Endometrium (tissue), 2 donors: ENCODE results near the gene ANKRD10.

Experiments
- FAIRE-seq: peaks from 2 replicates; lab custom pipeline; 2012; peaks lifted over from hg19 to GRCh38; lab: Jason Lieb, UNC
- donor health status: control.
- donor health status: control.

The ANKRD10 gene

GRCh38 chr13:110944968-110945927 lies 30.4 kb upstream of the ANKRD10 start:
- no peak for FAIRE-seq

DNA sequence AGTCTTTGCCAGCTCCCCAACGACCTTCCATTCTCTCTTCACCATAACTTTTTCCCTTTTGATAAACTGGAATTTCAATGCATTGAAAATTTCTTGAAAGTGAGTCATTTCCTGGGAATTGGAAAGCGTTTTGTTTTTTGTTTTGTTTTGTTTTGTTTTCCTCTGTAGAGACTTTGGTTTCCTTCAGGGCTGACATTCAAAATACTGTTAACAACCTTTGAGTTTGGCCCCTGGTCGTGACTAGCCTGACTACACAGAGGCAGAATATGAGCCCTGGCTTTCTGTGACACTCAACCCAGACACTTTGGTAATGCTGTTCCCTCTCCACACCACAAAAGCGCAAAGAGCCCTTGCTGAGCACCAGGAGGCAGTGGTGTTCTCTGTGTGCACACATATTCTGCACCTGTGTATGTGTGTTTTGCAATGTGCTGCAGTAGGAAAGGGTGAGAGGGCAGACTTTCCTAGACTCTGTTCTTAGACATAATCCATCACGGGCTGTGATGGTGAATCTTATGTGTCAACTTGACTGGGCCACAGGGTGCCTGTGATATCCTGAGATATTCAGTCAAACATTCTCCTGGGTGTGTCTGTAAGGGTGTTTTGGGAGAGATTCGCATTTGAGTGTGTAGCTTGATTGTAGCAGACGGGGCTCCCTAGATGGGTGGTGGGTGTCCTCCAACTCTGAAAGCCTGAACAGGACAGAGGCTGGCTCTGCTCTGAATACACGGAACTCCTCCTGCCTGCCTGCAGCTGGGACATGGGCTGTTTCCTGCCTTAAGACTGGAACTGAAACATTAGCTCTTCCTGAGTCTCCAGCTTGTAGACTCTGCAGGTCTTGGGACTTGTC lies 29.5 kb upstream of the ANKRD10 start:
- peak; percentile 90 for FAIRE-seq

DNA sequence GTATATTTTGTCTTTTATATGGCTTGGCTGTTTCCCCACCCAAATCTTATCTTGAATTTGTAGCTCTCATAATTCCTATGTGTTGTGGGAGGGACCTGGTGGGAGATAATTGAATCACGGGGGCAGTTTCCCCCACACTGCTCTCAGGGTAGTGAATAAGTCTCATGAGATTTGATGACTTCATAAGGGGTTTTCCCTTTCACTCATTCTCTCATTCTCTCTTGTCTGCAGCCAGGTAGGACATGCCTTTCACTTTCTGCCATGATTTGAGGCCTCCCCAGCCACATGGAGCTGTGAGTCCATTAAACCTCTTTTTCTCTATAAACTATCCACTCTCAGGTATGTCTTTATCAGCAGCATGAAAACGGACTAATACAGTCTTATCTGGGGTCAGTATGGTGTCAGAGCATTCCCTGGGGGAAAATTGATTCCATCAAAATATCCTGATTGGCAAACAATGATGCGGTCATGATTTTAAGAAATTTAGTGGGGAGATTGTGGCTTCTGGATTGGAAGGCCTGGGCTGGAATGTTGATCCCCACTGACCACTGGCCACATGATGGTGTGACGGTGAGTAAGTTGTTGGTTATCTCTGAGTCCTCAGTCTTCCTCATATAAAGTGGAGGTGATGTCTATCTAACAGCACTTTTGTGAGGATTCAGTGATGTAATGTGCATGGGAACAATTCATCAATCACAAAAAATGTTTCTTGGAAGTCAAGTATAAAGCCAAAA lies 27.5 kb upstream of the ANKRD10 start:
- FAIRE-seq, result no peak

DNA sequence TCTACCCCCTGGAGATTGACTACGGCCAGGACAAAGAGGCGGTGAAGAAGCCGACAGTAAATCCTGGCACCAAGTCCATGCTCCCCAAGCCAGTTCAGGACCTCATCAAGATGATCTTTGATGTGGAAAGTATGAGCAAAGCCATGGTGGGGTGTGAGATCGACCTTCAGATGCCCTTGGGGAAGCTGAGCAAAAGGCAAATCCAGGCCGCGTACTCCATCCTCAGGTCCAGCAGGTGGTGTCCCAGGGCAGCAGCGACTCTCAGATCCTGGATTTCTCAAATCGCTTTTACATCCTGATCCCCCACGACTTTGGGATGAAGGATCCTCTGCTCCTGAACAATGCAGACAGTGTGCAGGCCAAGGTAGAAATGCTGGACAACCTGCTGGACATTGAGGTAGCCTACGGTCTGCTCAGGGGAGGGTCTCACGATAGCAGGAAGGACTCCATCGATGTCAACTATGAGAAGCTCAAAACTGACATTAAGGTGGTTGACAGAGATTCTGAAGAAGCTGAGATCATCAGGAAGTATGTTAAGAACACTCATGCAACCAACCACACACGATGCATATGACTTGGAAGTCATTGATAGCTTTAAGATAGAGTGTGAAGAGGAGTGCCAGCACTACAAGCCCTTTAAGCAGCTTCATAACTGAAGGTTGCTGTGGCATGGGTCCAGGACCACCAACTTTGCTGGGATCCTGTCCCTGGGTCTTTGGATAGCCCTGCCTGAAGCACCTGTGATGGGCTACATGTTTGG lies 24.0 kb upstream of the ANKRD10 start:
- FAIRE-seq, result no peak

DNA sequence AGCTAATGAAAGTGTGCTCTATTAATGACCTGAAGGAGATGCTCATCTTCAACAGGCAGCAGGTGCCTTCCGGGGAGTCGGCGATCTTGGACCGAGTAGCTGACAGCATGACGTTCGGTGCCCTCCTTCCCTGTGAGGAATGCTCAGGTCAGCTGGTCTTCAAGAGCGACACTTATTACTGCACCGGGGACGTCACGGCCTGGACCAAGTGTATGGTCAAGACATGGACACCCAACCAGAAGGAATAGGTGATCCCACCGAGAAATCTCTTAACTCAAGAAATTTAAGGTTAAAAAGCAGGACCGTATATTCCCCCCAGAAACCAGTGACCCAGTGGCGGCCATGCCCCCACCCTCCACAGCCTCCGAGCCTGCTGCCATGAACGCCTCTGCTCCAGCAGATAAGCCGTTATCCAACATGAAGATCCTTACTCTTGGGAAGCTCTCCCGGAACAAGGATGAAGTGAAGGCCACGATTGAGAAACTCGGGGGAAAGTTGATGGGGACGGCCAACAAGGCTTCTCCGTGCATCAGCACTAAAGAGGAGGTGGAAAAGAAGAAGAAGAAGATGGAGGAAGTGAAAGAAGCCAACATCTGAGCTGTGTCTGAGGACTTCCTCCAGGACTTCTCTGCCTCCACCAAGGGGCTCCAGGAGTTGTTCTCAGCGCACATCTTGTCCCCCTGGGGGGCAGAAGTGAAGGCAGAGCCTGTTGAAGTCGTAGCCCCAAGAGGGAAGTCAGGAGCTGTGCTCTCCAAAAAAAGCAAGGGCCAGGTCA lies 22.8 kb upstream of the ANKRD10 start:
- no peak for FAIRE-seq

DNA sequence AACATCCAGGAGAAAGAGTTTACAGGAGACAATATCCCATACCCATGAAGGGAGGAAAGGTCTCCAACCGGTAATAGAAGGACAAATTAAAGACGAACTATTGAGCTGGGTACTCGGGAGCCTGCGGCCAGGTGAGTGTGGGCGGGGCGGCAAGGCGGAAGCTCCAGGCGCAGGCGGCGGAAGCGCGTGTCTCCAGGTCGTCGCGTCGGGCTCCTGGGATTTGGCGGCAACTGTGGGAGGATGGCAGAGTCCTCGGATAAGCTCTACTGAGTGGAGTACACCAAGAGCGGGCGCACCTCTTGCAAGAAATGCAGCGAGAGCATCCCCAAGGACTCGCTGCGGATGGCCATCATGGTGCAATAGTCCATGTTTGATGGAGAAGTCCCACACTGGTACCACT lies 21.6 kb upstream of the ANKRD10 start:
- FAIRE-seq, result no peak

GRCh38 chr13:110932588-110932987 lies 17.7 kb upstream of the ANKRD10 start:
- FAIRE-seq, result no peak

DNA sequence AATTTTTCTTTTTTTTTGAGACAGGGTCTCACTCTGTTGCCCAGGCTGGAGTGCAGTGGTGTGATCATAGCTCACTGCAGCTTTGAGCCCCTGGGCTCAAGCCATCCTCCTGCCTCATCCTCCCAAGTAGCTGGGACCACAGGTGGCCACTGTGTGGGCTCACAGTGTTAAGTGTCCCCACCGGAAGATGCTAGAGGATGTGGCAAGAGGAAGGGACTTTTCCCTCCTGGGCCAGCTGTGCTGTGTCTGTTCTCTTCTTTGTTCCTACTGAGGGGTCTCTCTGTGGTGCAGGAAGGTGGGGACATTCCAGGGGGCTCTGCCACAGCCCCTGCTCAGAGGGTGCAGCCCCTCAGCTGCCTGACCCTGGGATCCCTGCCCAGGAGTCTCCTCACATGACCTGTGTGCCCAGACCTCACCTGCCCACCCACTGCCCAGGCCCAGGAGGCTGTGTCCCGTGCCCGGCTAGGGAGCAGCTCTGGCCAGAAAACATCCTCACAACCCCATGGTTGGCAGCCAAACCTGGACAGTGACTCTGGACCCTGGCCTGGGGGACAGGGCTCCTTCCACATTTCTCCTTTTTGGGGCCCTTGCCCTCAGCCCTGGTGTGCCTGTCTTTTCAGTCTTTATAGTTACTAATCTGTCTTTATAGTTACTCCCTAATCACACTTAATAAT lies 14.4 kb upstream of the ANKRD10 start:
- no peak for FAIRE-seq

GRCh38 chr13:110925023-110925612 lies 10.2 kb upstream of the ANKRD10 start:
- FAIRE-seq, result no peak

DNA sequence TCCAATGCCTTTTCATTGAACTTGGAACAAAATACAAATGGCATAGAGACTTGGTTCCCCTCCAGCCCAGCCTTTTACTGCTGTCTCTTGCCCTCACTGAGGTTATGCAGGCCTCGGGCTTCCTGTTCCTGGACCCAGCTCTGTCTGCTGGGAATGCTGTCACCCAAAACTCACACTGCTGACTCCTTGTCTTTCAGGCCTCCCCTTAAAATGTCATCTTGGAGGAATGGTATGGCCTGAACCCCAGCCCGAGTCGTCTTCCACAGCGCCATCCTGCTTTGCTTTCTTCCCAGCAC lies 9.7 kb upstream of the ANKRD10 start:
- no peak for FAIRE-seq

- FAIRE-seq, result no peak
Observed at GRCh38 chr13:110923777-110924638, 9.1 kb upstream of the ANKRD10 start.

- no peak for FAIRE-seq
Observed at GRCh38 chr13:110923086-110923485, 8.2 kb upstream of the ANKRD10 start.

DNA sequence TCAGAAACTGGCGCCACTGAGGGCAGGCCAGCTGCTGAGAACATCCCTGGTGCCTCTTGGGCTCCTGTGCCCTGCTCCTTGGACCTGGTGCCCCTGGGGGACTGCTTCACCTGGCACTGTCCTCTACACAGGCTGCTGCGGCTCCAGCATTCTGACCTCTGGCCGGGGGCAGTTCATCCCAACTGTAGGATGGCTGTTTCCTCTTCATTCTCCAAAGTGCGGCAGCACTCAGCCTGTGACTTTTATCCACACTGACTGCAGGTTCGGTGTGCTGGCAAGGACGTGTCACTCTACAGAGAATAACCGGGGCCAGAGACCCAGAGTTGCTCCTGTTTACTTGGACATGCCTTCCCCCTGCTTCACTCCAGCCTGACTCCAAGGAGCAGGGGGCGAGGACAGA lies 7.6 kb upstream of the ANKRD10 start:
- FAIRE-seq, result no peak

DNA sequence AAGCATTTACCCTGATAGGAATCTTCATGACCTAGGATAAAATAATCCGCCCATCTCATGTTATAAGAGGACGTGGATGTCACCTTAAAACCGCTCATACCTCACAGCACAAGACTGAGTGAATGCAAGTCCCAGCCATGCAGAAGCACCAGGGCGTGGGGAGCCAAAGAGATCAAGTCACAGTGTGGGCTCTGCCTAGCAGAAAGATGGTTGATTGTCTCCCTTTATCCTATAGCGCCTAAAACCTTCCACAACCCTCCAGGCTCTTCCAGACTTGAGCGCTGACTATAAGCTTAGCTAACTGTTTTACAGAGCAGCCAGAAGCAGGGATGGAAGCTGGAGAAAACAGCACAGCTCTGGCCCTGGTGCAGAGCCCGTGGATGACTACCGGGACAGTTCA lies 6.8 kb upstream of the ANKRD10 start:
- FAIRE-seq, result no peak

- no peak for FAIRE-seq
Observed at GRCh38 chr13:110921209-110921608, 6.3 kb upstream of the ANKRD10 start.

DNA sequence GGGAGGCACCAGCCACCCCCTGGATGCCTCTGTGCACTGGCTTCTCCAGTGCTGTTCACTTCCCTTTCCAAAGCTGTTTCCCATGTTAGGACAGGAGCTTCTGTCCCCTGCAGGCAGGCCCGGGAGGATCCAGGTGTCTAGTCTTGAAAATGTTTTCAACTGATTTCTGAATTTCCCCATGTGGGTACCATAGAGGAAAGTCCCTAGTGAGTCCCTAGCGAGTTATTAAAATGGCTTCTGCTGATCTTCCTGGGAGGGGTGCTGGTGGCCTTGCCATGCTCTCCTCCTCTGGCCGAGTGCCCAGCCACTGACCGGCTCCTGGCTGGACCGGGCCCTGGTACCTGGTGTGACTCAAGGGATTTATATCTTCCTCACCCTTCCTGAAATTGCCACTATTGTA lies 5.2 kb upstream of the ANKRD10 start:
- FAIRE-seq, result no peak

- FAIRE-seq, result peak; percentile 23
Observed at GRCh38 chr13:110916301-110917142, 1.7 kb upstream of the ANKRD10 start.

DNA sequence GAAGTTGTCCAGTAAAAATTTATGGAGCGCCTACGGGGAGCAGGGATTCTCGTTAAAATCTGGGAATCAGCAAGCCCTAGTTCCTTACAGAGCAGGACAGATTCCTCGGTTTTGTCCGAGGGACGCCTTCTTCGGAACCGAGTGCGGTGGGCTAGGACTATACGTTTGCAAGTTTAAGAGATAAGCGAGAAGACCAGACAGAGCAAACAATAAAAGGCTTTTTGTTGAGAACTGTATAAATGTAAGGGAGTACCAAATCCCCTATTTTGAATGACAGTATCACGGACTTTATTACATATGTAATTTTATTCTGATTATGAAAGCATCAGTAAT lies 971 bp upstream of the ANKRD10 start:
- peak; percentile 72 for FAIRE-seq
